ENCODE results near the gene GPANK1.

Gene GPANK1

GRCh38 chr6:31640612-31641011 is 24.2 kb downstream of the GPANK1 start:
- H3K4me1 ChIP-seq (ENCODE audit: insufficient read depth, low read length, severe bottlenecking) = no peaks in the 10 kb centered on the region
- H3K9me3 ChIP-seq (ENCODE audit: low read length) = no peaks in the 10 kb centered on the region
- no peaks in the 10 kb centered on the region for H3K79me2 ChIP-seq (ENCODE audit: insufficient read depth, low read length)
- H3F3A ChIP-seq (ENCODE audit: insufficient read depth, low read length) = peaks cover 4% of the 10 kb centered on the region; the same call in 1 of the 2 replicates
- peaks cover 96% of the 10 kb centered on the region for H3K36me3 ChIP-seq (ENCODE audit: insufficient read depth, low read length)
- TF ChIP-seq EZH2 (IDR thresholded peaks at IDR 0.05; ENCODE audit: borderline replicate concordance, low read length) (no peak), CTCF (IDR thresholded peaks at IDR 0.05; ENCODE audit: low read length) (no peak)
- H3K9me2 ChIP-seq (ENCODE audit: low read depth, low read length) = no peaks in the 10 kb centered on the region
- H3K27me3 ChIP-seq (ENCODE audit: insufficient read depth, low read length) = no peaks in the 10 kb centered on the region
- H3K4me2 ChIP-seq (ENCODE audit: low read length) = no peak overlapping the region
- H3K27ac ChIP-seq (ENCODE audit: low read depth, low read length, poor library complexity, severe bottlenecking) = no peak overlapping the region
- no peak overlapping the region for H3K9ac ChIP-seq (ENCODE audit: low read length)
- H2AFZ ChIP-seq (ENCODE audit: low read length) = no peak overlapping the region
- H3K4me3 ChIP-seq (ENCODE audit: low read depth, low read length, poor library complexity, severe bottlenecking) = no peak overlapping the region
- H4K20me1 ChIP-seq (ENCODE audit: insufficient read depth, low read length) = no peaks in the 10 kb centered on the region

GRCh38 chr6:31639449-31639861 is 25.3 kb downstream of the GPANK1 start:
- no peaks in the 10 kb centered on the region for H3K79me2 ChIP-seq (ENCODE audit: insufficient read depth, low read length)
- H3K4me2 ChIP-seq (ENCODE audit: low read length) = no peak overlapping the region
- peaks cover 4% of the 10 kb centered on the region; the same call in 1 of the 2 replicates for H3F3A ChIP-seq (ENCODE audit: insufficient read depth, low read length)
- peak overlapping the region; percentile 6 for H3K27ac ChIP-seq (ENCODE audit: low read depth, low read length, poor library complexity, severe bottlenecking)
- H3K27me3 ChIP-seq (ENCODE audit: insufficient read depth, low read length) = no peaks in the 10 kb centered on the region
- H3K9me3 ChIP-seq (ENCODE audit: low read length) = no peaks in the 10 kb centered on the region
- no peaks in the 10 kb centered on the region for H3K4me1 ChIP-seq (ENCODE audit: insufficient read depth, low read length, severe bottlenecking)
- no peaks in the 10 kb centered on the region for H3K9me2 ChIP-seq (ENCODE audit: low read depth, low read length)
- H3K36me3 ChIP-seq (ENCODE audit: insufficient read depth, low read length) = peaks cover 96% of the 10 kb centered on the region
- no peak overlapping the region for H3K4me3 ChIP-seq (ENCODE audit: low read depth, low read length, poor library complexity, severe bottlenecking)
- no peaks in the 10 kb centered on the region for H4K20me1 ChIP-seq (ENCODE audit: insufficient read depth, low read length)
- no peak overlapping the region for H3K9ac ChIP-seq (ENCODE audit: low read length)
- H2AFZ ChIP-seq (ENCODE audit: low read length) = no peak overlapping the region
- TF ChIP-seq CTCF (IDR thresholded peaks at IDR 0.05; ENCODE audit: low read length) = no peak
- no peak for TF ChIP-seq EZH2 (IDR thresholded peaks at IDR 0.05; ENCODE audit: borderline replicate concordance, low read length)

- H3K4me1 ChIP-seq (ENCODE audit: insufficient read depth, low read length, severe bottlenecking) = no peaks in the 10 kb centered on the region
- H3K79me2 ChIP-seq (ENCODE audit: insufficient read depth, low read length) = no peaks in the 10 kb centered on the region
- H3K9me3 ChIP-seq (ENCODE audit: low read length) = no peaks in the 10 kb centered on the region
- H3K4me2 ChIP-seq (ENCODE audit: low read length) = no peak overlapping the region
- H3K9me2 ChIP-seq (ENCODE audit: low read depth, low read length) = no peaks in the 10 kb centered on the region
- H3F3A ChIP-seq (ENCODE audit: insufficient read depth, low read length) = peaks cover 4% of the 10 kb centered on the region; the same call in 1 of the 2 replicates
- no peaks in the 10 kb centered on the region for H4K20me1 ChIP-seq (ENCODE audit: insufficient read depth, low read length)
- no peak for TF ChIP-seq EZH2 (IDR thresholded peaks at IDR 0.05; ENCODE audit: borderline replicate concordance, low read length)
- TF ChIP-seq CTCF (IDR thresholded peaks at IDR 0.05; ENCODE audit: low read length) = no peak
- no peak overlapping the region for H3K4me3 ChIP-seq (ENCODE audit: low read depth, low read length, poor library complexity, severe bottlenecking)
- H3K9ac ChIP-seq (ENCODE audit: low read length) = no peak overlapping the region
- H3K27me3 ChIP-seq (ENCODE audit: insufficient read depth, low read length) = no peaks in the 10 kb centered on the region
- H3K36me3 ChIP-seq (ENCODE audit: insufficient read depth, low read length) = peaks cover 96% of the 10 kb centered on the region
- no peak overlapping the region for H2AFZ ChIP-seq (ENCODE audit: low read length)
- H3K27ac ChIP-seq (ENCODE audit: low read depth, low read length, poor library complexity, severe bottlenecking) = peak overlapping the region; percentile 6
Measured at GRCh38 chr6:31639043-31639442, 25.8 kb downstream of the GPANK1 start.
